A172 (cell line): ENCODE data around the gene ZBTB20. TPM values are rescaled to one million over a fixed set of nuclear protein-coding genes. Genes with fewer than 3 reads are reported as not detected.
A peak's percentile ranks its signal among the peaks of the same experiment; 100 is the strongest.

ENCODE experiments used
- DNase-seq: peaks from one replicate; pipeline ENCODE4 v3.0.0-alpha.2; 2015; ENCODE audit warnings: low spot score
- total RNA-seq: library from RNA; depleted of rRNA; stranded (reverse); fragments of >200 nt; shearing (Covaris generic); gene quantifications from 2 replicates; pipeline ENCODE4 v1.2.3, GENCODE V29; 2014

The ZBTB20 gene
- total RNA-seq, 1 experiment from 2014 or later: 7.5 TPM

DNA sequence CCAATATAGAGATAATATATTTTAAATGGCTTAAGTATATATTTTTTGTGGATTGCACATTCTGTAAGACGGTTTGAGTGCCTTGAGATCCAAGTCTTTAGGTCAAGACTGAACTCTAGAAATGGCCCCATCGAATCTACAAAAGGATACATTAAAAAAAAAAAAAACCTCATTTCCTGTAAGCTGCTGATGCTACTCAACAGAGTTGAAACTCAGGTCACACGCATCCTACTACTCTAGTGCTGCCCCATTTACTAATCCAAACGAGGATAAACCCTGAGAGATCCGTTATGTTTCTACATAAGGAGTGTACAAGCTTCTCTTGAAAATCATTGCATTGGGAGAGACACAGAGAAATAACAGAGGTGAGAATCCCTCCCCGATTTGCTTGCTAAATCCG lies 666.0 kb downstream of the ZBTB20 start:
- DNase-seq: no peak

DNA sequence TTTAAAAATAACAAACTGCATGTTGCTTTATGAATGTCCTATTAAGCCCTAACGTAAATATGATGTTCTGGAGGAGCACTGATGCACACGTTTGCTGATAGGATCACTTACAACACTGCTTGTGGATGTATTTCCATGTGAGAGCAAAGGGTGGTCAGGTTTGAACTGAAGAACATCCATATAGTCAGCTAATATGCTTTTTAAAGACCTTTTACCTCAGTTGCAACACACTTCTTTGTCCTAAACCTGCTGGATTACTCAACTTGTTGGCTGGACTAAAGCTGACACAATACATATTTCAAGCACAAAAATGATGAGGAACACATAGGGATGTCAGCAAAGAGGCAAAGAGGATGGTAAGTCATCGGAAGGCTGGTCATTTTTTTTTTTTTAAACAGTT lies 666.6 kb downstream of the ZBTB20 start:
- no peak for DNase-seq

- no peak for DNase-seq
Measured at GRCh38 chr3:114478801-114479200, 668.3 kb downstream of the ZBTB20 start.

- DNase-seq: no peak
Measured at GRCh38 chr3:114476511-114476910, 670.6 kb downstream of the ZBTB20 start.

DNA sequence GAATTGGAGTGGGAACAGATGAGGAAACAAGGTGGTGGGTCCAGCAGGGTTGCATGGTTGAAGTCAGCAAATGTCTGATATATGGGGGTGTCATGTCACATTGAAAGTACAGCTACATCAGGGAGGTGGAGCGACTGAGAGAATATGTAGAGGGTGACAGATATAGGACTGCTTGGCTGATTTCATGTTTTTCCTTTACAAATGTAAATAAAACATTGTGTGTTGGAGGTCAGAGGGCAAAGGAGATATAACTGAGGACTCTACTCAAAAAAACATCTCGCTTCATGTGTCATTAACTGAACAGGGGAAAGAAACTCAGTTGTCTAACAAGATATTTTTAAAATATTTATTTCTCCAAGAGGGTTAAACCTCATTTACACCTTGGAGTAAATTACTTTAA lies 675.6 kb downstream of the ZBTB20 start:
- no peak for DNase-seq

DNA sequence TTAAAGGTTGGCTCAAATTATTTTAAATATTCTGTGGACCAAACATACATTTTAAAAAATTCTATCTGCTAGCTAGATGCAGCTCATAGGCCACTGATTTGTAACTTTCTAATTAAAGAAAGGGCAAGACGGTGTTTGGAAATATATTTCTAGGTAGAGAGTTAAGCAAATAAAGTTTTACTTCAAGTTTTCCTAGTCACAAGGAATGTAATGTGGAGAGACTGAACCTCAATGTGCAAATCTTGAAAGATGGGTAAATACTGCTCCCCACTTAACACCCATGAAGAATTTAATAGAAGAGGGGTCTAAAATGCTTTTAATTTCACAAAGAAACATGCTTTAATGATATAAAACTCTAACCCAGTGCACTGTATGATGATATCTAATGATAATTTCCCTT lies 678.0 kb downstream of the ZBTB20 start:
- no peak for DNase-seq

DNA sequence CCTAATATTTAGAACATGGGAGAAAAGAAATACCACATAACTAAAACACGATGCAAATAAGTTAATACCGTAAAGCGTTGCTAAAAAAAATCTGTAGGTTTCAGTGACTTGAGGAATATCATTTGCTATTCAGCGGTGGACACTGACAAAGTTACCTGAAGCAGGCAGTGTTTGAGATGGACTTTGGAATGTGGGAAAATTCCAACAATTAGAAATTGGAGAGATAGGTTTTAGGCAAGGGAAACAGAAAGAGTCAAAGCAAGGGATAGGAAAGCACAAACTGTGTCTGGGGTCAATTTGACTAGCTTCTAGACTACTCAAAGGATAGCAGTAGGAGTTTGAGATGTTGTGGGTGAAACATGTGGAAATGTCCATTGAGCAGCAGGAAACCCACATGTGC lies 680.3 kb downstream of the ZBTB20 start:
- DNase-seq: no peak

- no peak for DNase-seq
Measured at GRCh38 chr3:114466251-114466650, 680.8 kb downstream of the ZBTB20 start.

DNA sequence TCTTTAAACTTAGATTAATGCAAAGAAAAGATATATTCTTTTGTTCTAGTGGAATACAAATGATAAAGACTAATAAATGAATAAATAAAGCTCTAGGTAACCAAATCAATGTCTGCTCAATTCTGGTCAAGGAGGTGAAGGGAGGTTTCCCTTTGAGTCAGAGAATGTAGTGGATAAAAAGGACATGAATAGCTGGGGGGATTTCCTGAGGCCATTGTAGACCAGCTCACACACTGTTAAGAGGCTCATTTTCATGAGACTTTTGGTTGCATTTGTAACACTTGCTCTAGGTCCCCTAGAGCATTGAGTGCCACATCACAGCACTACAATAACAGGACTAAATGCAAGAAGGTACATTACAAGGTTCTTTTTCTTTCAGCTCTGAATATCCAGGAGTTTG lies 682.5 kb downstream of the ZBTB20 start:
- no peak for DNase-seq

GRCh38 chr3:114462750-114463149 lies 684.3 kb downstream of the ZBTB20 start:
- DNase-seq: no peak

DNA sequence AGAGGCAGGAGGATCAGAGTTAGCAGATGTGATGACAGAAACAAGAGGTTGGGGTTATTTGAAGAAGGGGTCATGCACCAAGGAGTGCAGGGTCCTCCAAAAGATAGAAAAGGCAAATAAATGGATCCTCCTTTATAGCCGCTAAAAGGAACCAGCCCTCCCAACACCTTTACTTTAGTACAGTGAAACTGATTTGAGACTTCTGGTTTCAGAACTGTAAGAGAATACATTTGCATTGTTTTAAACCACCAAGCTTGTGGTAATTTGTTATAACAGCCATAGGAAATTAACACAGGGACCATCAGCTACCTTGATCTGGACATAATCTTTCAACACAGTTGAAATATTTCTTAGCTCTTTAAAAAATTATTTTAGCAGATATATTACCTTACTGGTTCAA lies 686.6 kb downstream of the ZBTB20 start:
- DNase-seq: no peak

GRCh38 chr3:114456742-114457141 lies 690.3 kb downstream of the ZBTB20 start:
- DNase-seq: no peak

- DNase-seq: no peak
Measured at GRCh38 chr3:114455432-114455831, 691.7 kb downstream of the ZBTB20 start.

DNA sequence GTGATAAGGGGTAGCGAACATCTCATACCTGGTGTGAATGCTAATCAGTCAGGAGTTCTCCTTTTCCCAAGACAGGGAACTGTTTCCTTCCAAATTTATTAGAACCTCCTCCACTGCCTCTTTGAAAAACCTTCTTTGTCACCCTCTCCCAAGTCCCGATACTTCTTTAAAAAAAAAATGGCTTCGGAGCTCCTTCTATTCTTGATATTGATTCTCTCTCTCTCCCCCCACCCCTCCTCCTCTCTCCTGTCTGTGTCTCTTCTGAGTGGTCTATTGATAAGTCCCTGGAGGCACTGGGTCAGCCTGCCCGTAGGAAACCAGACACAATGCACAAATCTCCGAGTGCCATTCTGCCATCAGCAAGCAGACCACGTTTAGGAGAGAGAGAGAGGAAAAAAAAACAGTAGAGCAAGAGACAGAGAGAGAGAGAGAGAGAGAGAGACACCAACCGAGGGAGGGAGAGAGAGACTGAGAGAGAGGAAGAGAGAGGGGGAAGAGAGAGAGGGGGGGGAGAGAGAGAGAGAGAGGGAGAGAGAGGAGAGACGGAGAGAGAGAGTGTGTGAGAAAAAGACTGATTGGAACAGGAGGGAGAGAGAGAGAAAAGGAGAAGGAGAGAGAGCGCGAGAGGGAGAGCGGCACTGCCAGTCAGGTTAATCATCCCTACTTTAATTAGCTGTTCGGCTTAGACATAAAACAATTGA lies 692.4 kb downstream of the ZBTB20 start:
- DNase-seq: peak; percentile 55

- DNase-seq: no peak
Measured at GRCh38 chr3:114453361-114453780, 693.7 kb downstream of the ZBTB20 start.

- no peak for DNase-seq
Measured at GRCh38 chr3:114452937-114453336, 694.2 kb downstream of the ZBTB20 start.

DNA sequence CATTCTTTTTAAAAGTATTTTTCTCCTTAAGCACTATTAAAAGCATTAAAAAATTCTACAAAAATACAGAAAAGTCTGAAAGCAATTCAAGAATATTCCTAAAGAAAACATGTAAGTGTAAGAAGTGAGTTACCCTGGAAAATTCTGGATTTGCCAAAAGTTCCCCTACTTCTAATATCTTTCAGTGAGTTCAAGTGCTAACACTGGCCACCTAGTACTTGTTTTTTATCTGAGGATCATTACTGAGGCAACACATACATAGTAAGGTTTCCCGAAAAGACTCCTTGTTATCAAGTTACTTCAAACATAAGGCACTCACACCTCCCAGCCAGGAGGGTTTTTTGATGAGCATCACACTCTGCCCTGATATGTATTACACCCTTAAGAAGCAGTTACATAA lies 694.8 kb downstream of the ZBTB20 start:
- peak; percentile 18 for DNase-seq

GRCh38 chr3:114451561-114452018 lies 695.5 kb downstream of the ZBTB20 start:
- peak; percentile 37 for DNase-seq

GRCh38 chr3:114451051-114451451 lies 696.0 kb downstream of the ZBTB20 start:
- no peak for DNase-seq

DNA sequence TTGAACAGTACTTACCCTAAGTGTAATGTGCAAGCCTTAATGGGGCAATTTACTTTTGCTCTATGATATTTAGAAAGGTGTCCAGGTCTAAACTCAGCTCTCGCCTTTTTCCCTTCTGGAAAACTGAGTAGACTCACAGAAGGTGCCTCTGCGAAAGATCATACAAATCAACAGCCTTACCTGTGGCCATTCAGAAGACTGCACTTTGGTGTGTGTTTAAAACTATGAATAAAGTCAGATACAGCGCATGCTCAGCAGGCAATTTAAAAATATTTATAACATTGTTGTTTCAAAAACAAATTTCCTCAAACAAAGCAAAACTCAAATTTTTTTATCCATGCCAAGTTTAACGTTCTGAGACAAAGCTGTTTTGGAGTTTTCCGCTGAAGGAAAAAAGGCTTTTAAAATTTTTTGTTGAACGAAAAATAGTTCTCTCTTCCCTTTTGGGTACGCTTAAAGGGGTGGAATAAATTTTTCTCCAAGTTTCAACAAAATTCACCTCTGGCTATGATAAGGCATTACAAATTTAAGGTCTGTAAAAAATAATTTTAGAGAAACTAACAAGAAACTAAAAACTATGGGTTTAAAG lies 697.0 kb downstream of the ZBTB20 start:
- peak; percentile 59 for DNase-seq

- DNase-seq: peak; percentile 36
Measured at GRCh38 chr3:114449271-114450007, 697.6 kb downstream of the ZBTB20 start.

- no peak for DNase-seq
Measured at GRCh38 chr3:114447950-114448479, 699.1 kb downstream of the ZBTB20 start.

GRCh38 chr3:114447545-114447944 lies 699.5 kb downstream of the ZBTB20 start:
- DNase-seq: peak; percentile 45
